OCI-LY1 (cell line): Measurements from ENCODE around the gene KRT35.

ENCODE experiments used
- H2AFZ ChIP-seq: fragments of 200-600 bp; sonication (generic), shearing (Covaris generic); 2 replicates; pipeline ENCODE4 v1.6.0; 2014; ENCODE audit warnings: antibody characterized with exemption, mild to moderate bottlenecking, low read length
- H3F3A ChIP-seq: fragments of 200-600 bp; sonication (generic), shearing (Covaris generic); 2 replicates; pipeline ENCODE4 v1.6.0; 2014; ENCODE audit warnings: mild to moderate bottlenecking, antibody characterized with exemption, low read length, moderate library complexity; ENCODE audit not compliant: insufficient read depth
- H3K27ac ChIP-seq: fragments of 200-600 bp; sonication (generic); 2 replicates; pipeline ENCODE4 v1.5.1; 2014; ENCODE audit warnings: low read length, mixed run types, mild to moderate bottlenecking, low read depth; ENCODE audit not compliant: poor library complexity, severe bottlenecking
- H3K27me3 ChIP-seq: fragments of 200-600 bp; sonication (generic); 2 replicates; pipeline ENCODE4 v1.6.0; 2014; ENCODE audit warnings: antibody characterized with exemption, mild to moderate bottlenecking, low read length, moderate library complexity; ENCODE audit not compliant: insufficient read depth
- H3K36me3 ChIP-seq: fragments of 200-600 bp; sonication (generic); 2 replicates; pipeline ENCODE4 v1.6.1; 2014; ENCODE audit warnings: mild to moderate bottlenecking, antibody characterized with exemption, low read length, moderate library complexity, mixed read lengths; ENCODE audit not compliant: insufficient read depth
- H3K4me1 ChIP-seq: fragments of 200-600 bp; sonication (generic); 2 replicates; pipeline ENCODE4 v1.5.1; 2014; ENCODE audit warnings: mild to moderate bottlenecking, low read length, moderate library complexity; ENCODE audit not compliant: insufficient read depth, severe bottlenecking
- H3K4me2 ChIP-seq: fragments of 200-600 bp; sonication (generic), shearing (Covaris generic); 2 replicates; pipeline ENCODE4 v1.6.1; 2014; ENCODE audit warnings: low read length
- H3K4me3 ChIP-seq: fragments of 200-600 bp; sonication (generic); 2 replicates; pipeline ENCODE4 v1.5.1; 2014; ENCODE audit warnings: low read length, low read depth, mild to moderate bottlenecking, mixed read lengths; ENCODE audit not compliant: poor library complexity, severe bottlenecking
- H3K79me2 ChIP-seq: fragments of 200-600 bp; shearing (Covaris generic); 2 replicates; pipeline ENCODE4 v1.6.1; 2016; ENCODE audit warnings: mixed run types, low read length, mixed read lengths; ENCODE audit not compliant: insufficient read depth
- H3K9ac ChIP-seq: fragments of 200-600 bp; sonication (generic), shearing (Covaris generic); 2 replicates; pipeline ENCODE4 v1.6.1; 2014; ENCODE audit warnings: mild to moderate bottlenecking, low read length, mixed read lengths
- H3K9me2 ChIP-seq: fragments of 200-600 bp; sonication (generic), shearing (Covaris generic); 2 replicates; pipeline ENCODE4 v1.6.1; 2014; ENCODE audit warnings: low read depth, mild to moderate bottlenecking, low read length, mixed read lengths
- H3K9me3 ChIP-seq: fragments of 200-600 bp; shearing (Covaris generic); 2 replicates; pipeline ENCODE4 v1.6.1; 2014; ENCODE audit warnings: low read length, mixed read lengths
- H4K20me1 ChIP-seq: fragments of 200-600 bp; sonication (generic), shearing (Covaris generic); 2 replicates; pipeline ENCODE4 v1.6.0; 2016; ENCODE audit warnings: mild to moderate bottlenecking, low read length; ENCODE audit not compliant: insufficient read depth
- EZH2 ChIP-seq: fragments of 200-600 bp; sonication (generic), shearing (Covaris generic); IDR thresholded peaks from 2 replicates; pipeline ENCODE4 v1.8.0; 2017; ENCODE audit warnings: borderline replicate concordance, mixed run types, mild to moderate bottlenecking, antibody characterized with exemption, low read length, moderate library complexity, mixed read lengths
- TF ChIP-seq, protein P1 (sequence below): fragments of 200-600 bp; sonication (generic), shearing (Covaris generic); IDR thresholded peaks from 2 replicates; pipeline ENCODE4 v1.5.1; 2017; ENCODE audit warnings: mild to moderate bottlenecking, antibody characterized with exemption, low read length, moderate library complexity, mixed read lengths

Gene KRT35

DNA sequence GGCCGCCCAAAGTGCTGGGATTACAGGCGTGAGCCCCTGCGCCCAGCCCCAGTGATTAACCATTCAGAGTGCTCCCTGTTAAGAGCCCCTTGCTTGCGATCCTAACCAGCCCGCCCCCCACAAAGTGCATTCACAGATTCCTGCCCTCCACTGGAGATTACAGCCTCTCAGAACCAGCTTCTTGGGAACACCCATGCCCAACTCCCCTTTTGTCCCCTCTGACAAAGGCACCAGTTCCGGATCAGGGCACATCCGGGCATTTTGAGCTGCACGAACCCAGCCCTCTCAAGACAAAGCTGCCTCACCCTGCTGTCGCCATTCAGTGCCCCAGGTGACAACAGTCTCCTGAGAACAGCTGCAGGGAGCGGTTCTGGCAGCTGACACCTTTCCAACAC is 48.0 kb upstream of the KRT35 start:
- no peak overlapping the region for H3K9ac ChIP-seq
- H3K79me2 ChIP-seq = no peaks in the 10 kb centered on the region
- no peaks in the 10 kb centered on the region for H3K9me3 ChIP-seq
- no peaks in the 10 kb centered on the region for H3K9me2 ChIP-seq
- no peaks in the 10 kb centered on the region for H4K20me1 ChIP-seq
- H3K27me3 ChIP-seq = no peaks in the 10 kb centered on the region
- H3K4me3 ChIP-seq = no peak overlapping the region
- no peak for TF ChIP-seq EZH2
- TF ChIP-seq, protein P1, sequence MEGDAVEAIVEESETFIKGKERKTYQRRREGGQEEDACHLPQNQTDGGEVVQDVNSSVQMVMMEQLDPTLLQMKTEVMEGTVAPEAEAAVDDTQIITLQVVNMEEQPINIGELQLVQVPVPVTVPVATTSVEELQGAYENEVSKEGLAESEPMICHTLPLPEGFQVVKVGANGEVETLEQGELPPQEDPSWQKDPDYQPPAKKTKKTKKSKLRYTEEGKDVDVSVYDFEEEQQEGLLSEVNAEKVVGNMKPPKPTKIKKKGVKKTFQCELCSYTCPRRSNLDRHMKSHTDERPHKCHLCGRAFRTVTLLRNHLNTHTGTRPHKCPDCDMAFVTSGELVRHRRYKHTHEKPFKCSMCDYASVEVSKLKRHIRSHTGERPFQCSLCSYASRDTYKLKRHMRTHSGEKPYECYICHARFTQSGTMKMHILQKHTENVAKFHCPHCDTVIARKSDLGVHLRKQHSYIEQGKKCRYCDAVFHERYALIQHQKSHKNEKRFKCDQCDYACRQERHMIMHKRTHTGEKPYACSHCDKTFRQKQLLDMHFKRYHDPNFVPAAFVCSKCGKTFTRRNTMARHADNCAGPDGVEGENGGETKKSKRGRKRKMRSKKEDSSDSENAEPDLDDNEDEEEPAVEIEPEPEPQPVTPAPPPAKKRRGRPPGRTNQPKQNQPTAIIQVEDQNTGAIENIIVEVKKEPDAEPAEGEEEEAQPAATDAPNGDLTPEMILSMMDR = no peak
- no peaks in the 10 kb centered on the region for H3F3A ChIP-seq
- no peaks in the 10 kb centered on the region for H3K36me3 ChIP-seq
- no peak overlapping the region for H3K27ac ChIP-seq
- H2AFZ ChIP-seq = no peak overlapping the region
- H3K4me2 ChIP-seq = no peak overlapping the region
- H3K4me1 ChIP-seq = no peaks in the 10 kb centered on the region

DNA sequence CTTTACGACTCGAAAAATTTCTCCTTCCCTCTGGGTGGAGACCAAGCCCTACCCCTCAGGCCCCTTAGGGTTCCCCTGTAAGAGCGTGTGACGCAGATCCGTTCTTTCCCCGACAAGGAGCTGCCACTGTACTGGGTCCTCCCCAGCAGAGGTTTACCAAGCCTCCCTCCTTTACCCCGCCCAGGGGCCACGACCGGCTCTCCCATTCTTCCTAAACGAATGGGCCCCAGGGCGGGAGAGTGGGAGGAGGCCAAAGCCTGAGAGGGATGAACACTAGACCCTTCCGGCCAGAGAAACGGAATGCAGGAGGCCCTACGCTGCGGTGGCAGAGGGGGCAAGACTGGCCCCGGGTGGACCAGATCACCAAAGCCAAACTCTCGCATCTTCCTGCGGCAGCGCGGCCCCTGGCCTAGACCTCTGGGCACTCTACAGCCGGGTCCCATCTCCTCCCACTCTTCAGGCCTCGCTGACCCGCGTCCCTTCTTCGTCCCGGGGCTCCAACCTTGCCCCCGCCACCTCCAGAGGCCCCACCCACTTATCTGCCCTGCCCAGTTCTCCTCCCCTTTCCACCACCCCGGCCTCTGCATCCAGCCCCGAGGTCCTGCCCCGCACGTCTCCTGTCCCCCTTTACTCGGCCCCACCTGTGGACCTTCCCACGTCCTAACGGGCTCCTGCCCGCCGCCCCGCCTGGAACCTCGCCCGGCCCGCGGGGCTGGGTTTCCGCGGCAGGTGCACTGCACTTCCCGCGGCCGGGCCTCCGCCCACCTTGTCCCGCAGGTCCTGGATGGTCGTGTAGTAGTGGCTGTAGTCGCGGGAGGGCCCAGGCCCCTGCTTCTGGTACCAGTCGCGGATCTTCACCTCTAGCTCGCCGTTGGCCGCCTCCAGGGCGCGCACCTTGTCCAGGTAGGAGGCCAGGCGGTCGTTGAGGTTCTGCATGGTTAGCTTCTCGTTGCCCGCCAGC is 46.4 kb upstream of the KRT35 start:
- no peaks in the 10 kb centered on the region for H4K20me1 ChIP-seq
- no peaks in the 10 kb centered on the region for H3F3A ChIP-seq
- H3K9ac ChIP-seq = no peak overlapping the region
- H2AFZ ChIP-seq = no peak overlapping the region
- H3K79me2 ChIP-seq = no peaks in the 10 kb centered on the region
- H3K9me3 ChIP-seq = no peaks in the 10 kb centered on the region
- H3K36me3 ChIP-seq = no peaks in the 10 kb centered on the region
- 0 out of 2 replicates have a peak, but pooled peaks cover 3% of the 10 kb centered on the region for H3K27me3 ChIP-seq
- no peak overlapping the region for H3K4me3 ChIP-seq
- H3K4me1 ChIP-seq = no peaks in the 10 kb centered on the region
- no peak overlapping the region for H3K4me2 ChIP-seq
- H3K9me2 ChIP-seq = no peaks in the 10 kb centered on the region
- TF ChIP-seq, protein P1 = no peak
- TF ChIP-seq EZH2 = no peak
- H3K27ac ChIP-seq = no peak overlapping the region

GRCh38 chr17:41524261-41524660 is 43.3 kb upstream of the KRT35 start:
- no peak overlapping the region for H2AFZ ChIP-seq
- no peaks in the 10 kb centered on the region for H3K4me1 ChIP-seq
- no peaks in the 10 kb centered on the region for H3K79me2 ChIP-seq
- no peak overlapping the region for H3K9ac ChIP-seq
- H3K27me3 ChIP-seq = 0 out of 2 replicates have a peak, but pooled peaks cover 3% of the 10 kb centered on the region
- no peaks in the 10 kb centered on the region for H4K20me1 ChIP-seq
- no peaks in the 10 kb centered on the region for H3K36me3 ChIP-seq
- no peak overlapping the region for H3K4me2 ChIP-seq
- no peaks in the 10 kb centered on the region for H3K9me2 ChIP-seq
- TF ChIP-seq, protein P1 = no peak
- no peak for TF ChIP-seq EZH2
- H3K4me3 ChIP-seq = no peak overlapping the region
- no peaks in the 10 kb centered on the region for H3K9me3 ChIP-seq
- no peaks in the 10 kb centered on the region for H3F3A ChIP-seq
- no peak overlapping the region for H3K27ac ChIP-seq
